ENCODE measurements around the gene TOMM20.

Gene TOMM20

GRCh38 chr1:235079443-235080296 is 49.0 kb downstream of the TOMM20 start:
- Histone ChIP-seq H3K79me2 (ENCODE audit: insufficient read depth, low read length) (no peaks in the 10 kb centered on the region), H2AFZ (ENCODE audit: low read depth, low read length, severe bottlenecking) (no peak overlapping the region), H3F3A (ENCODE audit: insufficient read depth) (peaks cover 41% of the 10 kb centered on the region), H3K27ac (ENCODE audit: low read depth, low read length) (peak overlapping the region; percentile 63), H4K20me1 (ENCODE audit: low read depth, low read length) (no peaks in the 10 kb centered on the region), H3K4me2 (ENCODE audit: low read depth, low read length, poor library complexity, severe bottlenecking) (peak overlapping the region; percentile 11), H3K27me3 (ENCODE audit: low read length) (no peaks in the 10 kb centered on the region), H3K9me2 (replicated peaks; ENCODE audit: insufficient read depth, low read length) (no peaks in the 10 kb centered on the region), H3K4me3 (ENCODE audit: insufficient read depth, low read length, poor library complexity, severe bottlenecking) (no peak overlapping the region), H3K36me3 (ENCODE audit: low read length) (no peaks in the 10 kb centered on the region), H3K9ac (ENCODE audit: low read length) (peak overlapping the region; percentile 10; the same call in 1 of the 2 replicates), H3K9me3 (ENCODE audit: insufficient read depth, low read length) (no peaks in the 10 kb centered on the region)
- TF ChIP-seq, protein P1, sequence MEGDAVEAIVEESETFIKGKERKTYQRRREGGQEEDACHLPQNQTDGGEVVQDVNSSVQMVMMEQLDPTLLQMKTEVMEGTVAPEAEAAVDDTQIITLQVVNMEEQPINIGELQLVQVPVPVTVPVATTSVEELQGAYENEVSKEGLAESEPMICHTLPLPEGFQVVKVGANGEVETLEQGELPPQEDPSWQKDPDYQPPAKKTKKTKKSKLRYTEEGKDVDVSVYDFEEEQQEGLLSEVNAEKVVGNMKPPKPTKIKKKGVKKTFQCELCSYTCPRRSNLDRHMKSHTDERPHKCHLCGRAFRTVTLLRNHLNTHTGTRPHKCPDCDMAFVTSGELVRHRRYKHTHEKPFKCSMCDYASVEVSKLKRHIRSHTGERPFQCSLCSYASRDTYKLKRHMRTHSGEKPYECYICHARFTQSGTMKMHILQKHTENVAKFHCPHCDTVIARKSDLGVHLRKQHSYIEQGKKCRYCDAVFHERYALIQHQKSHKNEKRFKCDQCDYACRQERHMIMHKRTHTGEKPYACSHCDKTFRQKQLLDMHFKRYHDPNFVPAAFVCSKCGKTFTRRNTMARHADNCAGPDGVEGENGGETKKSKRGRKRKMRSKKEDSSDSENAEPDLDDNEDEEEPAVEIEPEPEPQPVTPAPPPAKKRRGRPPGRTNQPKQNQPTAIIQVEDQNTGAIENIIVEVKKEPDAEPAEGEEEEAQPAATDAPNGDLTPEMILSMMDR (IDR thresholded peaks at IDR 0.05; ENCODE audit: insufficient read depth, low read length, poor library complexity, severe bottlenecking): no peak
- TF ChIP-seq EZH2phosphoT487 (conservative IDR thresholded peaks at IDR 0.05; ENCODE audit: low read length): no peak

DNA sequence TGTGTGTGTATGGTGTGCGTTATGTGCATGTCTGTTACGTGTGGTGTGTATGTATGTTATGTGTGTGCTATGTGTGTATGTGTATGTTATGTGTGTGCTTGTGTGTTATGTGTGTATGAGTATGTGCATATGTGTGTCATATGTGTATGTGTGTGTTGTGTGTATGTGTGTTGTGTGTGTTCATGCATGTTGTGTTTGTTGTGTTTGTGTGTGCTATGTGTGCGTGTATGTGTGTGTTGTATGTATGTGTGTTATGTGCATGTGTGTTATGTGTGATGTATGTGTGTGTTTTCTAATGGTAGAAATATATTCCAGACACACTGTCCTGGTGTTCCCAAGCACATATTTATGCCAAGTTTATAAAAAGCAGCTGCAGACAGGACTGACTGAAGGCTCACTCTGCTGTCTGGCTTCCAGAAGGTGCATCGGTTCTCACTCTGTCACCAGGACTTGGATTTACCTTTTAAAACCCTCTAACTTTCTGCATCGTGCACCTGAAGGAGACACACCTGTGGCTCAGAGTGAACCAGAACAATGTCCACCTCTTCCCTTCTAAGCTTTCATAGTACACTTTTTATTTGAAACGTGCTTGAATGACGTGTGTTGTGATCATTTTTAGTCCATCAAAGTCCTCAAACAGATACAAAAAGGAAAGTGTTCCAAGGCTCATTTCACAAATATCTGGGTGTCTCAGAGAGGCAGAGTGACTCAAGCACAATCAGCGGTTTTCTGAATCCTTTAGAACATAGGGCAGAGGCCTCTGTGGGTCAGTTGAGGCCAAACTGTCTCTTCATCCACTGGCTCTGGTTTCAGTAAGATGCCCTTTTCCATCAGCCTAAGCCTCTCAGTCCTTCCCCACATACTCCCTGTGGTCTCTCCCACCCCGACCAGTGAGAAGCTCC is 49.9 kb downstream of the TOMM20 start:
- Histone ChIP-seq H3K4me3 (ENCODE audit: insufficient read depth, low read length, poor library complexity, severe bottlenecking) (no peak overlapping the region), H3K36me3 (ENCODE audit: low read length) (no peaks in the 10 kb centered on the region), H3K9me3 (ENCODE audit: insufficient read depth, low read length) (no peaks in the 10 kb centered on the region), H3K27me3 (ENCODE audit: low read length) (no peaks in the 10 kb centered on the region), H3F3A (ENCODE audit: insufficient read depth) (peaks cover 48% of the 10 kb centered on the region), H3K79me2 (ENCODE audit: insufficient read depth, low read length) (no peaks in the 10 kb centered on the region), H3K4me2 (ENCODE audit: low read depth, low read length, poor library complexity, severe bottlenecking) (peak overlapping the region; percentile 11), H4K20me1 (ENCODE audit: low read depth, low read length) (no peaks in the 10 kb centered on the region), H2AFZ (ENCODE audit: low read depth, low read length, severe bottlenecking) (no peak overlapping the region), H3K9me2 (replicated peaks; ENCODE audit: insufficient read depth, low read length) (no peaks in the 10 kb centered on the region), H3K9ac (ENCODE audit: low read length) (peak overlapping the region; percentile 10; the same call in 1 of the 2 replicates), H3K27ac (ENCODE audit: low read depth, low read length) (peak overlapping the region; percentile 63)
- TF ChIP-seq, protein P1 (IDR thresholded peaks at IDR 0.05; ENCODE audit: insufficient read depth, low read length, poor library complexity, severe bottlenecking): no peak
- no peak for TF ChIP-seq EZH2phosphoT487 (conservative IDR thresholded peaks at IDR 0.05; ENCODE audit: low read length)

GRCh38 chr1:235077571-235078479 is 50.8 kb downstream of the TOMM20 start:
- peak overlapping the region; percentile 63 for H3K27ac ChIP-seq (ENCODE audit: low read depth, low read length)
- H3K27me3 ChIP-seq (ENCODE audit: low read length): no peaks in the 10 kb centered on the region
- no peaks in the 10 kb centered on the region for H3K79me2 ChIP-seq (ENCODE audit: insufficient read depth, low read length)
- H3K4me3 ChIP-seq (ENCODE audit: insufficient read depth, low read length, poor library complexity, severe bottlenecking): no peak overlapping the region
- no peak overlapping the region for H2AFZ ChIP-seq (ENCODE audit: low read depth, low read length, severe bottlenecking)
- TF ChIP-seq, protein P1 (IDR thresholded peaks at IDR 0.05; ENCODE audit: insufficient read depth, low read length, poor library complexity, severe bottlenecking): no peak
- no peak for TF ChIP-seq EZH2phosphoT487 (conservative IDR thresholded peaks at IDR 0.05; ENCODE audit: low read length)
- H3K9ac ChIP-seq (ENCODE audit: low read length): no peak overlapping the region
- H3K9me2 ChIP-seq (replicated peaks; ENCODE audit: insufficient read depth, low read length): no peaks in the 10 kb centered on the region
- peaks cover 48% of the 10 kb centered on the region for H3F3A ChIP-seq (ENCODE audit: insufficient read depth)
- H3K4me2 ChIP-seq (ENCODE audit: low read depth, low read length, poor library complexity, severe bottlenecking): no peak overlapping the region
- H4K20me1 ChIP-seq (ENCODE audit: low read depth, low read length): no peaks in the 10 kb centered on the region
- no peaks in the 10 kb centered on the region for H3K36me3 ChIP-seq (ENCODE audit: low read length)
- H3K9me3 ChIP-seq (ENCODE audit: insufficient read depth, low read length): no peaks in the 10 kb centered on the region
